ENCODE data around the gene SLC46A2. TPM values are rescaled to one million over a fixed set of nuclear protein-coding genes. Genes with fewer than 3 reads are reported as not detected.

Gene SLC46A2
- polyA plus RNA-seq, 1 donor from 2014 or later: not detected

- H3K4me2 ChIP-seq (ENCODE audit: low read length): no peak overlapping the region
Measured at GRCh38 chr9:112891521-112891920, 845 bp upstream of the SLC46A2 start.

GRCh38 chr9:112887381-112887780 lies 3.3 kb downstream of the SLC46A2 start:
- H3K4me2 ChIP-seq (ENCODE audit: low read length): no peak overlapping the region
- no peak overlapping the region for H3K4me3 ChIP-seq (ENCODE audit: low read length)
- H3K9me3 ChIP-seq (ENCODE audit: low read length): no peaks in the 10 kb centered on the region
- H4K20me1 ChIP-seq (ENCODE audit: insufficient read depth): no peaks in the 10 kb centered on the region
- TF ChIP-seq EZH2 (IDR thresholded peaks at IDR 0.05; ENCODE audit: borderline replicate concordance, insufficient read depth, low read length, poor library complexity, severe bottlenecking) (no peak), TAF1 (IDR thresholded peaks at IDR 0.05; ENCODE audit: low read depth) (no peak), RAD21 (conservative IDR thresholded peaks at IDR 0.05) (no peak), EP300 (conservative IDR thresholded peaks at IDR 0.05; ENCODE audit: poor library complexity, severe bottlenecking) (no peak), CTCF (IDR thresholded peaks at IDR 0.05; ENCODE audit: poor library complexity, severe bottlenecking) (no peak), POLR2AphosphoS5 (IDR thresholded peaks at IDR 0.05) (no peak), MXI1 (conservative IDR thresholded peaks at IDR 0.05; ENCODE audit: poor library complexity, severe bottlenecking) (no peak), SMC3 (conservative IDR thresholded peaks at IDR 0.05; ENCODE audit: poor library complexity) (no peak), REST (IDR thresholded peaks at IDR 0.05; ENCODE audit: borderline replicate concordance) (no peak)
- H3K9me2 ChIP-seq (ENCODE audit: insufficient read depth, low read length): no peaks in the 10 kb centered on the region
- H2AFZ ChIP-seq (ENCODE audit: low read depth, low read length): no peak overlapping the region
- H3K27ac ChIP-seq (ENCODE audit: low read length): no peak overlapping the region
- H3K9ac ChIP-seq (ENCODE audit: low read length): no peak overlapping the region
- H3K27me3 ChIP-seq (ENCODE audit: insufficient read depth, low read depth, low read length): peaks cover 17% of the 10 kb centered on the region
- no peaks in the 10 kb centered on the region for H3K36me3 ChIP-seq (ENCODE audit: insufficient read depth, low read length)
- no peaks in the 10 kb centered on the region for H3F3A ChIP-seq (ENCODE audit: insufficient read depth, low read length, poor library complexity, severe bottlenecking)
- H3K79me2 ChIP-seq (replicated peaks; ENCODE audit: insufficient read depth, low read length): no peaks in the 10 kb centered on the region

More at GRCh38 chr9:112891521-112891920, 845 bp upstream of the SLC46A2 start:
- Histone ChIP-seq H4K20me1 (ENCODE audit: insufficient read depth) (no peaks in the 10 kb centered on the region), H3K27ac (ENCODE audit: low read length) (no peak overlapping the region), H3F3A (ENCODE audit: insufficient read depth, low read length, poor library complexity, severe bottlenecking) (no peaks in the 10 kb centered on the region), H3K79me2 (replicated peaks; ENCODE audit: insufficient read depth, low read length) (no peaks in the 10 kb centered on the region), H3K9me2 (ENCODE audit: insufficient read depth, low read length) (no peaks in the 10 kb centered on the region), H3K9me3 (ENCODE audit: low read length) (no peaks in the 10 kb centered on the region), H3K4me3 (ENCODE audit: low read length) (no peak overlapping the region), H3K9ac (ENCODE audit: low read length) (no peak overlapping the region), H3K36me3 (ENCODE audit: insufficient read depth, low read length) (no peaks in the 10 kb centered on the region), H3K27me3 (ENCODE audit: insufficient read depth, low read depth, low read length) (peaks cover 17% of the 10 kb centered on the region), H2AFZ (ENCODE audit: low read depth, low read length) (no peak overlapping the region)
- no peak for TF ChIP-seq RAD21 (conservative IDR thresholded peaks at IDR 0.05)
- no peak for TF ChIP-seq POLR2AphosphoS5 (IDR thresholded peaks at IDR 0.05)

GRCh38 chr9:112886351-112886750 lies 4.3 kb downstream of the SLC46A2 start:
- Histone ChIP-seq H2AFZ (ENCODE audit: low read depth, low read length) (no peak overlapping the region), H3K4me2 (ENCODE audit: low read length) (no peak overlapping the region), H3K4me3 (ENCODE audit: low read length) (no peak overlapping the region), H3K9me2 (ENCODE audit: insufficient read depth, low read length) (no peaks in the 10 kb centered on the region), H3F3A (ENCODE audit: insufficient read depth, low read length, poor library complexity, severe bottlenecking) (no peaks in the 10 kb centered on the region), H4K20me1 (ENCODE audit: insufficient read depth) (no peaks in the 10 kb centered on the region), H3K27me3 (ENCODE audit: insufficient read depth, low read depth, low read length) (peaks cover 16% of the 10 kb centered on the region), H3K36me3 (ENCODE audit: insufficient read depth, low read length) (no peaks in the 10 kb centered on the region), H3K79me2 (replicated peaks; ENCODE audit: insufficient read depth, low read length) (no peaks in the 10 kb centered on the region), H3K27ac (ENCODE audit: low read length) (no peak overlapping the region), H3K9me3 (ENCODE audit: low read length) (no peaks in the 10 kb centered on the region), H3K9ac (ENCODE audit: low read length) (no peak overlapping the region)
- TF ChIP-seq REST (IDR thresholded peaks at IDR 0.05; ENCODE audit: borderline replicate concordance) (no peak), MXI1 (conservative IDR thresholded peaks at IDR 0.05; ENCODE audit: poor library complexity, severe bottlenecking) (no peak), TAF1 (IDR thresholded peaks at IDR 0.05; ENCODE audit: low read depth) (no peak), CTCF (IDR thresholded peaks at IDR 0.05; ENCODE audit: poor library complexity, severe bottlenecking) (no peak), EP300 (conservative IDR thresholded peaks at IDR 0.05; ENCODE audit: poor library complexity, severe bottlenecking) (no peak), RAD21 (conservative IDR thresholded peaks at IDR 0.05) (no peak), POLR2AphosphoS5 (IDR thresholded peaks at IDR 0.05) (no peak), EZH2 (IDR thresholded peaks at IDR 0.05; ENCODE audit: borderline replicate concordance, insufficient read depth, low read length, poor library complexity, severe bottlenecking) (no peak), SMC3 (conservative IDR thresholded peaks at IDR 0.05; ENCODE audit: poor library complexity) (no peak)

Data from neural cell (in vitro differentiated cells).